ENCODE data around the gene HDLBP.

Gene HDLBP

DNA sequence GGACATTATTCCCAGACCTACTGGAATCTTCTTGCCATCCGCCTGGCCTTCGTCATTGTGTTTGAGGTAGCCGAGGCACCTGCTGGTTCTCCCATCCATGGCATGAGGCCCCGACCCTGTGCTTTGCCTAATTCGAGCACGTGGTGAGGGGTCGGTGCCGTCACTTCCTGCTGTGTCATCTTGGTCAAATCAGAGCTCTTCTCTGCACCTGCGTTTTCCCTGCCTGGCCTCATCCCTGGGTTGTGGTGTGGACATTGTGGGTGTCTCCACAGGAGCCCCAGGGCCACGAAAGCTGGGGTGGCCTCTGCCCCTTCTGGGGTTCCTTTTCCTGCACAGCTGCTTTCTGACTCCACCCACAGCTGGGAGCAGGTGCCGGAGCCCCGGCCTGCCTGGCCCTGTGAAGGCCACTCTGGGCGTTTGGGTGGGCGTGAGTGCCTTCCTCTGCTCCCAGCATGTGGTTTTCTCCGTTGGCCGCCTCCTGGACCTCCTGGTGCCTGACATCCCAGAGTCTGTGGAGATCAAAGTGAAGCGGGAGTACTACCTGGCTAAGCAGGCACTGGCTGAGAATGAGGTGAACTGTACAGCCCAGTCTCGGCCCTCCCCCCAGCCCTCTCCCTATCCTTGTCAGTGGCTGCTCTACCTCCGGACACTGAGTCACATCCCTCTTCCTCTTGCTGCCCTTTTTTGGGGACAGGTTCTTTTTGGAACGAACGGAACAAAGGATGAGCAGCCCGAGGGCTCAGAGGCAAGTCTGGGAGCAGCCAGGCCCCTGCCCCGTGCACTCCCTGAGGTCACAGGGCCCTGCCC, 92.1 kb downstream of the HDLBP start:
- H3K27ac ChIP-seq, result no peak overlapping the region
- TF ChIP-seq, protein P1, sequence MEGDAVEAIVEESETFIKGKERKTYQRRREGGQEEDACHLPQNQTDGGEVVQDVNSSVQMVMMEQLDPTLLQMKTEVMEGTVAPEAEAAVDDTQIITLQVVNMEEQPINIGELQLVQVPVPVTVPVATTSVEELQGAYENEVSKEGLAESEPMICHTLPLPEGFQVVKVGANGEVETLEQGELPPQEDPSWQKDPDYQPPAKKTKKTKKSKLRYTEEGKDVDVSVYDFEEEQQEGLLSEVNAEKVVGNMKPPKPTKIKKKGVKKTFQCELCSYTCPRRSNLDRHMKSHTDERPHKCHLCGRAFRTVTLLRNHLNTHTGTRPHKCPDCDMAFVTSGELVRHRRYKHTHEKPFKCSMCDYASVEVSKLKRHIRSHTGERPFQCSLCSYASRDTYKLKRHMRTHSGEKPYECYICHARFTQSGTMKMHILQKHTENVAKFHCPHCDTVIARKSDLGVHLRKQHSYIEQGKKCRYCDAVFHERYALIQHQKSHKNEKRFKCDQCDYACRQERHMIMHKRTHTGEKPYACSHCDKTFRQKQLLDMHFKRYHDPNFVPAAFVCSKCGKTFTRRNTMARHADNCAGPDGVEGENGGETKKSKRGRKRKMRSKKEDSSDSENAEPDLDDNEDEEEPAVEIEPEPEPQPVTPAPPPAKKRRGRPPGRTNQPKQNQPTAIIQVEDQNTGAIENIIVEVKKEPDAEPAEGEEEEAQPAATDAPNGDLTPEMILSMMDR (IDR thresholded peaks at IDR 0.05), result no peak
- H3K4me3 ChIP-seq, result no peak overlapping the region
- no peak for DNase-seq (ENCODE audit: low spot score)

DNA sequence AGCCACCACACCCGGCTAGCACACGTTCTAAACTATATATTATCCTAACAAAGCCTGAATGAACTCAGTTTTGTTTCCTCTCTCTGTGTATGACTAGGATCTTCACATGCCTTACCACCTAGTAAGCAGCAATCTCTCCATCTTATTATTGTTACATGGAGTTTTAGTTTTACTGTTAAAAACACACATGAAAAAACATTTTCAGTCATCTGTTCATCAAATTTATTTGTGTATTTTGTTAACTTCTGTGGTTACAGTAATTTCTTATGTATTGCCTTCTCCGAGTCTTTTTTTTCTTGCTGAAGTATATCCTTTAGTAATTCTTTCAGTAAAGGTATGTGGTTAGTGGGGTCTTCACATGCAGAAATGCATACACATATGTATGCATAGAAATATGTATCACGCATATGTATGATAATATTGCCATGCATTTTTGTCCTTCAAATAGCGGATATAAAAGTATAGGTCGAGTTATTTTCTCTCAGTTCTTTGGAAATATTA, 95.6 kb downstream of the HDLBP start:
- no peak overlapping the region for H3K27ac ChIP-seq
- no peak overlapping the region for H3K4me3 ChIP-seq
- no peak for DNase-seq (ENCODE audit: low spot score)
- TF ChIP-seq, protein P1 (IDR thresholded peaks at IDR 0.05), result no peak

- no peak for DNase-seq (ENCODE audit: low spot score)
- peak overlapping the region; percentile 87 for H3K4me3 ChIP-seq
- no peak overlapping the region for H3K27ac ChIP-seq
- TF ChIP-seq, protein P1 (IDR thresholded peaks at IDR 0.05), result no peak
Measured at GRCh38 chr2:241219030-241219382, 96.5 kb downstream of the HDLBP start.

DNA sequence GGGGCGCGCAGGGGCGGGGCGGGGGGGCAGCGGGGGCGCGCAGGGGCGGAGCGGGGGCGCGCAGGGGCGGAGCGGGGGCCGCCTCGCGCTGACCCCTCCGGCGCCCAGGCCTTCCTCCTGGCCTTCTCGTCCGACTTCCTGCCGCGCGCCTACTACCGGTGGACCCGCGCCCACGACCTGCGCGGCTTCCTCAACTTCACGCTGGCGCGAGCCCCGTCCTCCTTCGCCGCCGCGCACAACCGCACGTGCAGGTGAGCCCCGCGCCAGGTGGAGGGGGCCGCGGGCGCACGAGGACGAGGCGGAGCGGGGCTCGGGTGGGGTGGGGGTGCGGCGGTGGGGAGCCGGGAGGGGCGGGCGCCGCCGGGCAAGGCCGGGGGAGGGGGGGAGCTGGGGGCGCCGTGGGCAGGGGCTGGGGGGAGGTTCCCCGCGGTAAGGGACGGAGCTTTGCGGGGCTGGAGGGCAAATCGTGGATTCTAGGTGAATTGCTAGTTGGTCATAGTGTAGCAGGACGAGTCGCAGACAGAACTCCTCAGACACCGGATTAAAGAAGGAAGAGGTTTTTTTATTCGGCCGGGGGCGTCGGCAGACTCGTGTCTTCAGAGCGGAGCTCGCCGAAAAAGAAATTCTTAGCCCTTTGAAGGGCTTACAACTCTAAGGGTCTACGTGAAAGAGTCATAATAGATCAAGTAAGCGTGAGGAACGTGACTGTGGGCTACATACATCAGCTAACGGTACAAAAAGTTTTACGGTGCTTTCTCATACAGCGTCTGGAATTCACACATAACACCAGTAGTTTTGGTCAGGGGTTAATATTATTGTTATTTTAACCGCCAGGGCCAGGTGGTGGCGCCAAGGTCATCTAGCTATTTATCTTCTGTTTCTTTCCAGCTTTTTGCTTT, 97.1 kb downstream of the HDLBP start:
- peak overlapping the region; percentile 87 for H3K4me3 ChIP-seq
- DNase-seq (ENCODE audit: low spot score), result no peak
- peak overlapping the region in 1 of 2 donors; percentile 74 for H3K27ac ChIP-seq

DNA sequence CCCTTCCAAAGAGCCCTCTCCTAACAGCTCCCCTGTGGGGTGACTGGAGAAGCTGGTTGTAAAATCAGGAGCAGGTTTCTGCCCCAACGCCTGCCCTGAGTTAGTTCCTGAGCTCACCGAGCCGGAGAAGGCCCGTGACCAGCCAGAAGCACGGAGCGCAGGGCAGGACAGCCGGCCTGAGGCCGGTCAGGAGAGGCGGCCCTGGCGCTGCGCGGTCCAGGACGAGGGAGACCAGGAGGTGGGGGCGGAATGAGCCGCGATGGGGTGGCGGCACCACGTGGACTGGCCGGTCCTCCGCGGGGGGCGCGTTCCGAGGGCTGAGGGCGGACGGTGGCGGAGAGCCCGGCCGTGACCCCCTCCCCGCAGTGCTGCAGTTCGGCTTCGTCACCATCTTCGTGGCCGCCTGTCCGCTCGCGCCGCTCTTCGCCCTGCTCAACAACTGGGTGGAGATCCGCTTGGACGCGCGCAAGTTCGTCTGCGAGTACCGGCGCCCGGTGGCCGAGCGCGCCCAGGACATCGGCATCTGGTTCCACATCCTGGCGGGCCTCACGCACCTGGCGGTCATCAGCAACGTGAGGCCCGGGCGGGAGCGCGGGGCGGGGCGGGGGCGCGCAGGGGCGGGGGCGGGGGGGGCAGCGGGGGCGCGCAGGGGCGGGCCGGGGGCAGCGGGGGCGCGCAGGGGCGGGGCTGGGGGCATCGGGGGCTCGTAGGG, 98.0 kb downstream of the HDLBP start:
- TF ChIP-seq, protein P1 (IDR thresholded peaks at IDR 0.05), result no peak
- peak overlapping the region; percentile 84 to 95 for H3K27ac ChIP-seq
- peak overlapping the region; percentile 87 for H3K4me3 ChIP-seq
- peak; percentile 81 for DNase-seq (ENCODE audit: low spot score)

More for the DNA sequence above, 97.1 kb downstream of the HDLBP start:
- TF ChIP-seq, protein P1 (IDR thresholded peaks at IDR 0.05), result no peak

DNA sequence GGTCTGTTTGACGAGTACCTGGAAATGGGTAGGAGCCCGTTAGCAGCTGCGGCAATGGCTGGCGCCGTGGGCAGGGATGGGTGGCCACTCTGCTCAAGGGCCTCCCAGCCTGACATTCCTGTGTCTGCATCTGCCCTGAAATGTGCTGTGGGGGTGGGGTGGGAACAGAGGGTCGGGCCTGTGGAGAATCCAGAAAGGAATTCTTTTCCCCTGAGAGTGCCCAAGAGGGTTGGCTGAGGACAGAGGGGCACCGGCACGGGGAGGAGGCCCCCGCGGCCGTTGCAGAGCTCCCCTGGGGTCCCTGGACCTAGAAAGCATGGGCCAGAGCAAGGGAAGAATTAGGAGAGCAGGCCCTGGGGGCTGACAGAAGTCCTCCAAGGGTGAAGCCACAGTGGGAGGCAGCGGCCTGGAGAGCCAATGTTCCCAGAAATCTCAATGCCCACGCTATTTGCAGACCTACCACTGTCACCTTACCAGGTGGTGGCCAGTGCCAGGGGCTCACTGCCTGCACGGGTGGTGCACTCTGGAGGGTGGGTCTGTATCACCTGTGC, 99.2 kb downstream of the HDLBP start:
- DNase-seq (ENCODE audit: low spot score), result no peak
- Histone ChIP-seq H3K27ac (no peak overlapping the region), H3K4me3 (no peak overlapping the region)
- TF ChIP-seq, protein P1 (IDR thresholded peaks at IDR 0.05), result no peak

All from coronary artery (tissue), 2 donors.